ENCODE measurements around the gene TLR8. TPM values are rescaled to one million over a fixed set of nuclear protein-coding genes. Genes with fewer than 3 reads are reported as not detected.

TLR8 gene
- total and polyA plus RNA-seq, 2 of the 4 experiments (the other 2 are of a cell fraction) = not detected

DNA sequence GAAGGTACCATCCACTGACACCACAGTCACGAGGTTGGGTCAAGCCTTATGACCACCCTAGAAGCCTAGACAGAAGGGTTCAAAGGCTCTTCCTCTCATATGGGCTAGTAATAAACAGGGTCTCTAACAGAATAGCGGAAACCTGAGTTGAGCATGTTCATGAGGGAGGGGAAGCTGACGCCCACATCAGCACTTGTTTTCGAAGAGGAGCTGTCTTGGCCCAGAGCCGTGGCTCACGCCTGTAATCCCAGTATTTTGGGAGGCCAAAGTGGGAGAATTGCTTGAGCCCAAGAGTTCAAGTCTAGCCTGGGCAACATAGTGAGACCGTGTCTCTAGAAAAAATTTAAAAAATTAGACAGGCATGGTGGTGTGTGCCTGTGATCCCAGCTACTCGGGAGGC is 47.0 kb downstream of the TLR8 start:
- Histone ChIP-seq H3K27me3 (ENCODE audit: control insufficient read depth, insufficient read depth, low read length) (no peaks in the 10 kb centered on the region), H2AK9ac (replicated peaks; ENCODE audit: low read depth, low read length, poor library complexity) (no peak overlapping the region), H3K36me3 (ENCODE audit: control insufficient read depth, insufficient read depth, low read length) (no peaks in the 10 kb centered on the region), H3K14ac (replicated peaks; ENCODE audit: low read depth, low read length) (no peak overlapping the region), H4K91ac (ENCODE audit: insufficient read depth, low read depth, low read length) (no peak overlapping the region), H4K8ac (ENCODE audit: low read depth in 2 of 2, low read length in 2 of 2) (no peak overlapping the region), H3K23ac (ENCODE audit: low read depth, low read length) (no peak overlapping the region), H3K4me2 (ENCODE audit: low read depth, low read length) (no peak overlapping the region), H3K9me1 (ENCODE audit: insufficient read depth, low read length) (peaks cover 15% of the 10 kb centered on the region), H4K20me1 (ENCODE audit: insufficient read depth, low read length) (no peaks in the 10 kb centered on the region), H3K4me1 (ENCODE audit: control insufficient read depth, insufficient read depth, low read length) (peaks cover 23% of the 10 kb centered on the region), H2AFZ (replicated peaks; ENCODE audit: low read length, poor library complexity) (no peak overlapping the region), H3K18ac (ENCODE audit: low read depth, low read length) (no peak overlapping the region), H2BK120ac (ENCODE audit: low read depth, low read length) (no peak overlapping the region), H3K4me3 (ENCODE audit: insufficient read depth, low read depth, low read length) (no peak overlapping the region), H3K9me3 (ENCODE audit: control insufficient read depth, insufficient read depth, low read length) (no peaks in the 10 kb centered on the region), H3K56ac (ENCODE audit: extremely low read depth, insufficient read depth, low read length) (no peak overlapping the region), H3K4ac (ENCODE audit: low read depth, low read length) (no peak overlapping the region), H4K5ac (ENCODE audit: low read depth, low read length) (no peak overlapping the region), H3K9ac (ENCODE audit: low read depth, low read length) (no peak overlapping the region), H2BK15ac (ENCODE audit: low read depth, low read length) (no peak overlapping the region; the same call in 2 of the 3 replicates), H2AK5ac (ENCODE audit: low read depth, low read length) (no peak overlapping the region), H2BK20ac (ENCODE audit: low read depth, low read length) (no peak overlapping the region), H3K27ac (ENCODE audit: insufficient read depth, low read length) (no peak overlapping the region), H2BK5ac (ENCODE audit: low read depth, low read length, poor library complexity, severe bottlenecking) (no peak overlapping the region), H3K79me1 (ENCODE audit: low read depth in 1 of 2, low read length in 2 of 2) (peaks cover 0 to 11% of the 10 kb centered on the region in 2 experiments; a peak in 2 of 4 replicates)
- 73% methylated on average over 6 of the region's 8 CpGs; no CpG with 5 or more reads in 1 of the 2 experiments for WGBS, 2 experiments (ENCODE audit: extremely low coverage in 2 of 2, insufficient read length in 1 of 2)
- intact Hi-C loops (cut with micrococcal nuclease) (no loop called here), in situ Hi-C loops (cut with MboI; ENCODE audit: low sequenced_read_pairs) (loop anchor here (10.0 to 25.0 kb wide), 3 partner anchors 701 to 1084 kb away; partner anchors contain the start of genes GEMIN8, OFD1, TCEANC and TRAPPC2), dilution Hi-C loops (cut with HindIII; ENCODE audit: low sequenced_read_pairs, unreplicated experiment) (no loop called here)
- ChIA-PET CTCF (no interaction called here), POLR2A (ENCODE audit: unreplicated experiment) (no interaction called here)
- DNase-seq = no peak
- TF ChIP-seq MAFK (IDR thresholded peaks at IDR 0.05; ENCODE audit: low read depth, low read length) (no peak), RAD21 (IDR thresholded peaks at IDR 0.05; ENCODE audit: low read length) (no peak), SMC3 (IDR thresholded peaks at IDR 0.05; ENCODE audit: low read depth, low read length) (no peak), BHLHE40 (IDR thresholded peaks at IDR 0.05; ENCODE audit: low read depth, low read length) (no peak), RFX5 (IDR thresholded peaks at IDR 0.05; ENCODE audit: low read depth, low read length) (no peak), CEBPB (IDR thresholded peaks at IDR 0.05; ENCODE audit: low read depth, low read length) (no peak), POLR2A (IDR thresholded peaks at IDR 0.05; ENCODE audit: low read depth, low read length) (no peak), RCOR1 (IDR thresholded peaks at IDR 0.05; ENCODE audit: insufficient replicate concordance, low read length) (no peak), FOS (IDR thresholded peaks at IDR 0.05; ENCODE audit: low read depth, low read length) (no peak), CHD1 (IDR thresholded peaks at IDR 0.05; ENCODE audit: low read depth, low read length) (no peak), MXI1 (IDR thresholded peaks at IDR 0.05; ENCODE audit: borderline replicate concordance, low read depth, low read length) (no peak), MAZ (IDR thresholded peaks at IDR 0.05; ENCODE audit: borderline replicate concordance, low read depth, low read length) (no peak), NFE2L2 (IDR thresholded peaks at IDR 0.05; ENCODE audit: low read depth, low read length) (no peak)
- TF ChIP-seq, protein P1, sequence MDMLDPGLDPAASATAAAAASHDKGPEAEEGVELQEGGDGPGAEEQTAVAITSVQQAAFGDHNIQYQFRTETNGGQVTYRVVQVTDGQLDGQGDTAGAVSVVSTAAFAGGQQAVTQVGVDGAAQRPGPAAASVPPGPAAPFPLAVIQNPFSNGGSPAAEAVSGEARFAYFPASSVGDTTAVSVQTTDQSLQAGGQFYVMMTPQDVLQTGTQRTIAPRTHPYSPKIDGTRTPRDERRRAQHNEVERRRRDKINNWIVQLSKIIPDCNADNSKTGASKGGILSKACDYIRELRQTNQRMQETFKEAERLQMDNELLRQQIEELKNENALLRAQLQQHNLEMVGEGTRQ (IDR thresholded peaks at IDR 0.05; ENCODE audit: low read depth, low read length) = no peak
- TF ChIP-seq, protein P2, sequence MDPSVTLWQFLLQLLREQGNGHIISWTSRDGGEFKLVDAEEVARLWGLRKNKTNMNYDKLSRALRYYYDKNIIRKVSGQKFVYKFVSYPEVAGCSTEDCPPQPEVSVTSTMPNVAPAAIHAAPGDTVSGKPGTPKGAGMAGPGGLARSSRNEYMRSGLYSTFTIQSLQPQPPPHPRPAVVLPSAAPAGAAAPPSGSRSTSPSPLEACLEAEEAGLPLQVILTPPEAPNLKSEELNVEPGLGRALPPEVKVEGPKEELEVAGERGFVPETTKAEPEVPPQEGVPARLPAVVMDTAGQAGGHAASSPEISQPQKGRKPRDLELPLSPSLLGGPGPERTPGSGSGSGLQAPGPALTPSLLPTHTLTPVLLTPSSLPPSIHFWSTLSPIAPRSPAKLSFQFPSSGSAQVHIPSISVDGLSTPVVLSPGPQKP (IDR thresholded peaks at IDR 0.05; ENCODE audit: borderline replicate concordance, low read depth, low read length) = no peak
- TF ChIP-seq, protein P3, sequence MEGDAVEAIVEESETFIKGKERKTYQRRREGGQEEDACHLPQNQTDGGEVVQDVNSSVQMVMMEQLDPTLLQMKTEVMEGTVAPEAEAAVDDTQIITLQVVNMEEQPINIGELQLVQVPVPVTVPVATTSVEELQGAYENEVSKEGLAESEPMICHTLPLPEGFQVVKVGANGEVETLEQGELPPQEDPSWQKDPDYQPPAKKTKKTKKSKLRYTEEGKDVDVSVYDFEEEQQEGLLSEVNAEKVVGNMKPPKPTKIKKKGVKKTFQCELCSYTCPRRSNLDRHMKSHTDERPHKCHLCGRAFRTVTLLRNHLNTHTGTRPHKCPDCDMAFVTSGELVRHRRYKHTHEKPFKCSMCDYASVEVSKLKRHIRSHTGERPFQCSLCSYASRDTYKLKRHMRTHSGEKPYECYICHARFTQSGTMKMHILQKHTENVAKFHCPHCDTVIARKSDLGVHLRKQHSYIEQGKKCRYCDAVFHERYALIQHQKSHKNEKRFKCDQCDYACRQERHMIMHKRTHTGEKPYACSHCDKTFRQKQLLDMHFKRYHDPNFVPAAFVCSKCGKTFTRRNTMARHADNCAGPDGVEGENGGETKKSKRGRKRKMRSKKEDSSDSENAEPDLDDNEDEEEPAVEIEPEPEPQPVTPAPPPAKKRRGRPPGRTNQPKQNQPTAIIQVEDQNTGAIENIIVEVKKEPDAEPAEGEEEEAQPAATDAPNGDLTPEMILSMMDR (conservative IDR thresholded peaks at IDR 0.05; ENCODE audit: low read depth, low read length) = no peak
- no TSS peak for BruUV-seq (replicated peaks)
- ATAC-seq (ENCODE audit: low read depth) = no peak

All from IMR-90 (cell line).